ENCODE measurements around the gene SPDYE18.
"Not testable (repeated sequence)": the region's sequence is repeated elsewhere in the genome, so short reads cannot be mapped to it uniquely, and the experiment has no call there.

- TF ChIP-seq ZNF776 (CRISPR knock-in tag; IDR thresholded peaks at IDR 0.05); ZBTB20 (CRISPR knock-in tag; IDR thresholded peaks at IDR 0.05; ENCODE audit: borderline replicate concordance, low read depth); SMC3 (IDR thresholded peaks at IDR 0.05; ENCODE audit: low read length); SKIL (CRISPR knock-in tag; IDR thresholded peaks at IDR 0.05; ENCODE audit: borderline replicate concordance); POLR2A (IDR thresholded peaks at IDR 0.05; ENCODE audit: insufficient read depth in 1 of 2, low read depth in 2 of 2, low read length in 2 of 2); RAD21 (CRISPR knock-in tag; IDR thresholded peaks at IDR 0.05); HDAC2 (CRISPR knock-in tag; IDR thresholded peaks at IDR 0.05); PRDM10 (CRISPR knock-in tag; IDR thresholded peaks at IDR 0.05; ENCODE audit: low read depth); ZBTB46 (CRISPR knock-in tag; IDR thresholded peaks at IDR 0.05; ENCODE audit: borderline replicate concordance); ZBTB8A (CRISPR knock-in tag; IDR thresholded peaks at IDR 0.05; ENCODE audit: borderline replicate concordance, low read depth): not testable (repeated sequence)
Measured at GRCh38 chr7:77010074-77010680, 52.2 kb downstream of the SPDYE18 start.

Measured in HepG2 (cell line).